ENCODE measurements around the gene OR6X1. TPM values are rescaled to one million over a fixed set of nuclear protein-coding genes. Genes with fewer than 3 reads are reported as not detected.

The OR6X1 gene
- total and polyA plus RNA-seq, 2 experiments from 2014 or later: not detected

GRCh38 chr11:123718469-123718868, 35.8 kb downstream of the OR6X1 start:
- H3K4me1 Mint-ChIP-seq: no peaks in the 10 kb centered on the region
- H3K27me3 ChIP-seq (ENCODE audit: insufficient read depth): no peaks in the 10 kb centered on the region
- H3K27ac Mint-ChIP-seq: no peak overlapping the region
- no peak overlapping the region for H3K4me2 ChIP-seq
- H3K27ac ChIP-seq (ENCODE audit: low read depth): no peak overlapping the region
- ATAC-seq (no peak), DNase-seq (ENCODE audit: low spot score) (no peak)
- H3K4me3 Mint-ChIP-seq: no peak overlapping the region
- H3K36me3 ChIP-seq (ENCODE audit: insufficient read depth): no peaks in the 10 kb centered on the region
- no peaks in the 10 kb centered on the region for H3K79me2 ChIP-seq (replicated peaks; ENCODE audit: insufficient read depth)
- no peaks in the 10 kb centered on the region; the same call in 1 of the 3 replicates for H3K36me3 Mint-ChIP-seq (ENCODE audit: low read depth)
- H4K20me1 ChIP-seq (replicated peaks; ENCODE audit: insufficient read depth): no peaks in the 10 kb centered on the region
- peaks cover 6% of the 10 kb centered on the region for H3K27me3 Mint-ChIP-seq (ENCODE audit: insufficient read depth, low read depth, poor library complexity)
- H3K4me1 ChIP-seq (ENCODE audit: insufficient read depth): no peaks in the 10 kb centered on the region
- no peak for TF ChIP-seq CTCF (conservative IDR thresholded peaks at IDR 0.05; ENCODE audit: low read depth in 2 of 2)
- no peak for TF ChIP-seq ZNF331 (CRISPR knock-in tag; IDR thresholded peaks at IDR 0.05; ENCODE audit: low read depth)
- no peak for TF ChIP-seq EZH2phosphoT487 (IDR thresholded peaks at IDR 0.05; ENCODE audit: unreplicated experiment)
- TF ChIP-seq EZH2 (IDR thresholded peaks at IDR 0.05; ENCODE audit: low read depth, unreplicated experiment): no peak
- TF ChIP-seq NANOG (IDR thresholded peaks at IDR 0.05; ENCODE audit: borderline replicate concordance): no peak
- no peak for TF ChIP-seq POLR2AphosphoS5 (IDR thresholded peaks at IDR 0.05; ENCODE audit: low read depth)
- TF ChIP-seq STAT1 (IDR thresholded peaks at IDR 0.05; ENCODE audit: unreplicated experiment): no peak
- TF ChIP-seq CREB1 (CRISPR knock-in tag; IDR thresholded peaks at IDR 0.05; ENCODE audit: low read depth): no peak
- TF ChIP-seq, protein P1, sequence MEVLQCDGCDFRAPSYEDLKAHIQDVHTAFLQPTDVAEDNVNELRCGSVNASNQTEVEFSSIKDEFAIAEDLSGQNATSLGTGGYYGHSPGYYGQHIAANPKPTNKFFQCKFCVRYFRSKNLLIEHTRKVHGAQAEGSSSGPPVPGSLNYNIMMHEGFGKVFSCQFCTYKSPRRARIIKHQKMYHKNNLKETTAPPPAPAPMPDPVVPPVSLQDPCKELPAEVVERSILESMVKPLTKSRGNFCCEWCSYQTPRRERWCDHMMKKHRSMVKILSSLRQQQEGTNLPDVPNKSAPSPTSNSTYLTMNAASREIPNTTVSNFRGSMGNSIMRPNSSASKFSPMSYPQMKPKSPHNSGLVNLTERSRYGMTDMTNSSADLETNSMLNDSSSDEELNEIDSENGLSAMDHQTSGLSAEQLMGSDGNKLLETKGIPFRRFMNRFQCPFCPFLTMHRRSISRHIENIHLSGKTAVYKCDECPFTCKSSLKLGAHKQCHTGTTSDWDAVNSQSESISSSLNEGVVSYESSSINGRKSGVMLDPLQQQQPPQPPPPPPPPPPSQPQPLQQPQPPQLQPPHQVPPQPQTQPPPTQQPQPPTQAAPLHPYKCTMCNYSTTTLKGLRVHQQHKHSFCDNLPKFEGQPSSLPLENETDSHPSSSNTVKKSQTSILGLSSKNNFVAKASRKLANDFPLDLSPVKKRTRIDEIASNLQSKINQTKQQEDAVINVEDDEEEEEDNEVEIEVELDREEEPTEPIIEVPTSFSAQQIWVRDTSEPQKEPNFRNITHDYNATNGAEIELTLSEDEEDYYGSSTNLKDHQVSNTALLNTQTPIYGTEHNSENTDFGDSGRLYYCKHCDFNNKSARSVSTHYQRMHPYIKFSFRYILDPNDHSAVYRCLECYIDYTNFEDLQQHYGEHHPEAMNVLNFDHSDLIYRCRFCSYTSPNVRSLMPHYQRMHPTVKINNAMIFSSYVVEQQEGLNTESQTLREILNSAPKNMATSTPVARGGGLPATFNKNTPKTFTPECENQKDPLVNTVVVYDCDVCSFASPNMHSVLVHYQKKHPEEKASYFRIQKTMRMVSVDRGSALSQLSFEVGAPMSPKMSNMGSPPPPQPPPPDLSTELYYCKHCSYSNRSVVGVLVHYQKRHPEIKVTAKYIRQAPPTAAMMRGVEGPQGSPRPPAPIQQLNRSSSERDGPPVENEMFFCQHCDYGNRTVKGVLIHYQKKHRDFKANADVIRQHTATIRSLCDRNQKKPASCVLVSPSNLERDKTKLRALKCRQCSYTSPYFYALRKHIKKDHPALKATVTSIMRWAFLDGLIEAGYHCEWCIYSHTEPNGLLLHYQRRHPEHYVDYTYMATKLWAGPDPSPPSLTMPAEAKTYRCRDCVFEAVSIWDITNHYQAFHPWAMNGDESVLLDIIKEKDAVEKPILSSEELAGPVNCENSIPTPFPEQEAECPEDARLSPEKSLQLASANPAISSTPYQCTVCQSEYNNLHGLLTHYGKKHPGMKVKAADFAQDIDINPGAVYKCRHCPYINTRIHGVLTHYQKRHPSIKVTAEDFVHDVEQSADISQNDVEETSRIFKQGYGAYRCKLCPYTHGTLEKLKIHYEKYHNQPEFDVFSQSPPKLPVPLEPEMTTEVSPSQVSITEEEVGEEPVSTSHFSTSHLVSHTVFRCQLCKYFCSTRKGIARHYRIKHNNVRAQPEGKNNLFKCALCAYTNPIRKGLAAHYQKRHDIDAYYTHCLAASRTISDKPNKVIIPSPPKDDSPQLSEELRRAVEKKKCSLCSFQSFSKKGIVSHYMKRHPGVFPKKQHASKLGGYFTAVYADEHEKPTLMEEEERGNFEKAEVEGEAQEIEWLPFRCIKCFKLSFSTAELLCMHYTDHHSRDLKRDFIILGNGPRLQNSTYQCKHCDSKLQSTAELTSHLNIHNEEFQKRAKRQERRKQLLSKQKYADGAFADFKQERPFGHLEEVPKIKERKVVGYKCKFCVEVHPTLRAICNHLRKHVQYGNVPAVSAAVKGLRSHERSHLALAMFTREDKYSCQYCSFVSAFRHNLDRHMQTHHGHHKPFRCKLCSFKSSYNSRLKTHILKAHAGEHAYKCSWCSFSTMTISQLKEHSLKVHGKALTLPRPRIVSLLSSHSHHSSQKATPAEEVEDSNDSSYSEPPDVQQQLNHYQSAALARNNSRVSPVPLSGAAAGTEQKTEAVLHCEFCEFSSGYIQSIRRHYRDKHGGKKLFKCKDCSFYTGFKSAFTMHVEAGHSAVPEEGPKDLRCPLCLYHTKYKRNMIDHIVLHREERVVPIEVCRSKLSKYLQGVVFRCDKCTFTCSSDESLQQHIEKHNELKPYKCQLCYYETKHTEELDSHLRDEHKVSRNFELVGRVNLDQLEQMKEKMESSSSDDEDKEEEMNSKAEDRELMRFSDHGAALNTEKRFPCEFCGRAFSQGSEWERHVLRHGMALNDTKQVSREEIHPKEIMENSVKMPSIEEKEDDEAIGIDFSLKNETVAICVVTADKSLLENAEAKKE (CRISPR knock-in tag; IDR thresholded peaks at IDR 0.05): no peak
- TF ChIP-seq ETS1 (IDR thresholded peaks at IDR 0.05): no peak
- no peak for TF ChIP-seq ZNF114 (CRISPR knock-in tag; IDR thresholded peaks at IDR 0.05)
- TF ChIP-seq JUNB (IDR thresholded peaks at IDR 0.05; ENCODE audit: unreplicated experiment): no peak
- TF ChIP-seq REST (IDR thresholded peaks at IDR 0.05; ENCODE audit: unreplicated experiment): no peak
- no peaks in the 10 kb centered on the region for H3K9me3 Mint-ChIP-seq
- no peaks in the 10 kb centered on the region; the same call in 1 of the 2 replicates for H3F3A ChIP-seq (replicated peaks; ENCODE audit: low read depth)
- H3K9me2 ChIP-seq (ENCODE audit: insufficient read depth): no peaks in the 10 kb centered on the region
- no peak overlapping the region for H3K4me3 ChIP-seq
- H2AFZ ChIP-seq: no peak overlapping the region

All from GM23338 (cell line).